HCT116 (cell line): ENCODE results near the gene PODN.

Experiments used
- CTCF ChIP-seq, 3 experiments: fragments of 200-600 bp in 1 of 3; sonication (generic) in 1 of 3; IDR thresholded peaks in 2 of 3; conservative IDR thresholded peaks in 1 of 3; 2 replicates each; pipeline ENCODE4 v1.5.1; 2012 to 2017; ENCODE audit warnings: low read depth in 2 of 3, low read length in 2 of 3, antibody characterized with exemption in 1 of 3, borderline replicate concordance in 1 of 3, control low read depth in 1 of 3, mild to moderate bottlenecking in 1 of 3, mixed read lengths in 1 of 3, mixed run types in 1 of 3, moderate library complexity in 1 of 3; ENCODE audit not compliant: insufficient read depth in 1 of 3
- ZBTB33 ChIP-seq: IDR thresholded peaks from 2 replicates; pipeline ENCODE4 v1.6.1; 2011; ENCODE audit warnings: mild to moderate bottlenecking, low read length, moderate library complexity; ENCODE audit not compliant: insufficient replicate concordance; ENCODE audit errors: extremely low read depth

GRCh38 chr1:53016705-53017104 lies 45.3 kb upstream of the PODN start:
- TF ChIP-seq ZBTB33 = no peak
- TF ChIP-seq CTCF (IDR thresholded peaks at IDR 0.05 in 2 of 3, conservative IDR thresholded peaks at IDR 0.05 in 1 of 3; ENCODE audit: borderline replicate concordance in 1 of 3, insufficient read depth in 1 of 3, low read depth in 2 of 3, low read length in 2 of 3) = no peak
